ENCODE measurements around the gene LRP1B. TPM values are rescaled to one million over a fixed set of nuclear protein-coding genes. Genes with fewer than 3 reads are reported as not detected.

Gene LRP1B
- total RNA-seq, 1 donor from 2014 or later = 0.25 TPM

DNA sequence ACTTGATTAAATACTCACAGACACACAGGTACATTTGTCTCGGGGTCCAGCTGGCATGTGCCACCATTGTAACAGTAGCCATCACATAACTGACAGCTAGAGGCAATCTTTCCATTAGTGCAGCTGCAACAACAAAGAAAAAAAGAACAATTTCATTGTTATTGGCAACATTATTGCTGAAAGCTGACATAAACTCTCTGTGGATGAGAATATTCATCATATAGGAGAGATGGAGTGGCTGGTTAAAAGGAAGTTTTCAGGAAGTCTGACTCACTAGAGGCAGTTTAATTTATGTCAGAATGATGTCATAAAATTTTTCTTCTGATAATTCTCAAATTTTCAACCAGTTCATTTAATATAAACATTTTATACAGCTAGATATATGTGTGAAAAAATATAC lies 1860.6 kb downstream of the LRP1B start:
- Mint-ChIP-seq H3K27me3 (ENCODE audit: low read depth) (no peaks in the 10 kb centered on the region), H3K4me1 (ENCODE audit: low read depth) (no peaks in the 10 kb centered on the region), H3K9me3 (ENCODE audit: low read depth) (no peaks in the 10 kb centered on the region), H3K27ac (ENCODE audit: unreplicated experiment) (no peak overlapping the region), H3K36me3 (ENCODE audit: low read depth) (no peaks in the 10 kb centered on the region), H3K4me3 (ENCODE audit: unreplicated experiment) (no peak overlapping the region)
- DNase-seq (ENCODE audit: low spot score) = no peak
- TF ChIP-seq, protein P1, sequence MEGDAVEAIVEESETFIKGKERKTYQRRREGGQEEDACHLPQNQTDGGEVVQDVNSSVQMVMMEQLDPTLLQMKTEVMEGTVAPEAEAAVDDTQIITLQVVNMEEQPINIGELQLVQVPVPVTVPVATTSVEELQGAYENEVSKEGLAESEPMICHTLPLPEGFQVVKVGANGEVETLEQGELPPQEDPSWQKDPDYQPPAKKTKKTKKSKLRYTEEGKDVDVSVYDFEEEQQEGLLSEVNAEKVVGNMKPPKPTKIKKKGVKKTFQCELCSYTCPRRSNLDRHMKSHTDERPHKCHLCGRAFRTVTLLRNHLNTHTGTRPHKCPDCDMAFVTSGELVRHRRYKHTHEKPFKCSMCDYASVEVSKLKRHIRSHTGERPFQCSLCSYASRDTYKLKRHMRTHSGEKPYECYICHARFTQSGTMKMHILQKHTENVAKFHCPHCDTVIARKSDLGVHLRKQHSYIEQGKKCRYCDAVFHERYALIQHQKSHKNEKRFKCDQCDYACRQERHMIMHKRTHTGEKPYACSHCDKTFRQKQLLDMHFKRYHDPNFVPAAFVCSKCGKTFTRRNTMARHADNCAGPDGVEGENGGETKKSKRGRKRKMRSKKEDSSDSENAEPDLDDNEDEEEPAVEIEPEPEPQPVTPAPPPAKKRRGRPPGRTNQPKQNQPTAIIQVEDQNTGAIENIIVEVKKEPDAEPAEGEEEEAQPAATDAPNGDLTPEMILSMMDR (IDR thresholded peaks at IDR 0.05) = no peak

DNA sequence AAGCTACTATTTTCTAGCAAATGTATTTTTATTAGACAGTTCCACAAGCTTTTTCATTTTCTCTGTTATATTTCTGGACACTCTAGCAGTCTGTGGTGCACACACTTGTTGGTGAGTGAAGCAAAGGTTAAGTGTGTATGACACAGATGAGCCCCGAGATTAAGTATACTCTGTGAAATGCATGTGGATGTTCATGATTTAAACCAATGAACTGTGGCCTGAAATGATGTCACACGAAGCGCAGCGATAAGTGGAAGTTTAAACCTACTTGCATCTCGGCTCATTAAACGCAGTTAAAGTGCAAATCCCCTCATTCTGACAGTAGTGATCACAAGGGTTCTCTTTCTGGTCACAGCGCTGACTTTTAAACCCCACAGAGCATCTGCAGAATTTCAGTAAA lies 1861.8 kb downstream of the LRP1B start:
- no peak for DNase-seq (ENCODE audit: low spot score)
- Mint-ChIP-seq H3K4me3 (ENCODE audit: unreplicated experiment) (no peak overlapping the region), H3K27me3 (ENCODE audit: low read depth) (no peaks in the 10 kb centered on the region), H3K36me3 (ENCODE audit: low read depth) (no peaks in the 10 kb centered on the region), H3K27ac (ENCODE audit: unreplicated experiment) (no peak overlapping the region), H3K4me1 (ENCODE audit: low read depth) (no peaks in the 10 kb centered on the region), H3K9me3 (ENCODE audit: low read depth) (no peaks in the 10 kb centered on the region)
- TF ChIP-seq, protein P1 (IDR thresholded peaks at IDR 0.05) = no peak

DNA sequence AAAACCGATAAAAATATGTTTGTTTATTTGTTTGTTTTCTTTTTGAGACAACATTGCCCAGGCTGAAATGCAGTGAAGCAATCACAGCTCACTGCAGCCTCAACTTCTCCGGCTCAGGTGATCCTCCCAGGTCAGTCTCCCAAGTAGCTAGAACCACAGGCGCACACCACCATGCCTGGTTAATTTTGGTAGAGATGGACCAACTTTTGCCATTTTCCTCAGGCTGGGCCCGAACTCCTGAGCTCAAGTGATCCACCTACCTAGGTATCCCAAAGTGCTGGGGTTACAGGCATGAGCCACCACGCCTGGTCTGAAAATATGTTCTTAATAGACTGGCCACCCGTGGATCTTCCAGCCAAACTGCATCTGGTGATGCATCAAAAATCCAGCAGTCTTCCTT lies 1867.9 kb downstream of the LRP1B start:
- Mint-ChIP-seq H3K36me3 (ENCODE audit: low read depth) (no peaks in the 10 kb centered on the region), H3K9me3 (ENCODE audit: low read depth) (no peaks in the 10 kb centered on the region), H3K4me1 (ENCODE audit: low read depth) (no peaks in the 10 kb centered on the region), H3K4me3 (ENCODE audit: unreplicated experiment) (no peak overlapping the region), H3K27ac (ENCODE audit: unreplicated experiment) (no peak overlapping the region), H3K27me3 (ENCODE audit: low read depth) (no peaks in the 10 kb centered on the region)
- TF ChIP-seq, protein P1 (IDR thresholded peaks at IDR 0.05) = no peak
- DNase-seq (ENCODE audit: low spot score) = no peak

DNA sequence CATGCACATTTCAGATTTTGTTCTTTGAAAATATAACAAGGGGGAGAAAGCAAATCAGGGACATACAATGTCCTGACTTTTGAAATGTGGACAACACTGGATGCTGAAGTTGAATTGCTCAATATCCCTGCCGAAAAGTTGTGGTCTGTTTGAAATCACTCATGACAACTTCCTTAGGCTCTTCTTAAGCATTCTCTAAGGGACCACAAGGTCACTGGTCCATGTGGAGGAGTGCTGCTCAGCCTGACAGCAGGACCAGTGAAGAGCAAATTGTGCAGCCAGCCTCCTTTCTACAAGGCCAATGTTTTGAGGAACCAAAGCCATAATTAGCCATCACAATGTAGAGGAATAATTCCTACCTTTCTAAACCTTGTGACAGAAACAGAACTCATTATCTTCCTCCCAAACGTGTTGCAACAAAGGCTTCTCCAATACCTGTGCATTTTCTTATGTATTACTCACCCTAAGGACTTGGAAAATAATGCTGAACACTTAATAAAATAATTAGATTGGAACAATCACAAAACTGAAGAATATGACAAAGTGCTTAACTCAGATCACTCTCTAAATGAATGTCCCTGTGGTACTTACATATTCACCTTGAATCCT lies 1873.0 kb downstream of the LRP1B start:
- Mint-ChIP-seq H3K36me3 (ENCODE audit: low read depth) (no peaks in the 10 kb centered on the region), H3K4me3 (ENCODE audit: unreplicated experiment) (no peak overlapping the region), H3K27me3 (ENCODE audit: low read depth) (no peaks in the 10 kb centered on the region), H3K27ac (ENCODE audit: unreplicated experiment) (no peak overlapping the region), H3K4me1 (ENCODE audit: low read depth) (no peaks in the 10 kb centered on the region), H3K9me3 (ENCODE audit: low read depth) (no peaks in the 10 kb centered on the region)
- DNase-seq (ENCODE audit: low spot score) = no peak
- TF ChIP-seq, protein P1 (IDR thresholded peaks at IDR 0.05) = no peak

DNA sequence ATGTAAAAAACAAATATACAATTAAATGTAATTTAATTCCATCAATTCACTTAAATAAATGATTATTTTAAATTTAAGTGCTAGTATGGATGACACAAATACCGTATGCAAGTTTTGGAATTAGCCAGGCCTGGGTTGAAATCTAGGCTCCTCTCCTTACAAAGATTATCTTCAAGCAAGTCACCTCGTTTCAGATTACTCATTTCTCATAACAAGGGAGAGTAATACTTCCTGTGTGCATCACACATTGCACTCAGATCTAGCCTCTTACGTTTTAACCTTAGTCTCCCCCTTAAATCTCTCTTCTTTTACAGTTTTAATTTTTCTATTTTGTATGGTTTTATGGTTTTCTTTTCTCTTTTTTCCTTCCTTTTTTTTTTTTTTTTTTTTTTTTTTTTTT lies 1874.7 kb downstream of the LRP1B start:
- TF ChIP-seq, protein P1 (IDR thresholded peaks at IDR 0.05) = no peak
- H3K9me3 Mint-ChIP-seq (ENCODE audit: low read depth) = no peaks in the 10 kb centered on the region
- H3K4me3 Mint-ChIP-seq (ENCODE audit: unreplicated experiment) = no peak overlapping the region
- no peaks in the 10 kb centered on the region for H3K4me1 Mint-ChIP-seq (ENCODE audit: low read depth)
- H3K27ac Mint-ChIP-seq (ENCODE audit: unreplicated experiment) = no peak overlapping the region
- no peaks in the 10 kb centered on the region for H3K36me3 Mint-ChIP-seq (ENCODE audit: low read depth)
- no peak for DNase-seq (ENCODE audit: low spot score)
- no peaks in the 10 kb centered on the region for H3K27me3 Mint-ChIP-seq (ENCODE audit: low read depth)
